Measurements from ENCODE around the gene NHLRC1.

The NHLRC1 gene

GRCh38 chr6:18122128-18123093 lies at the start of gene NHLRC1:
Gene NHLRC1 (minus strand): TSS chr6:18122677. CDS start chr6:18122606, 71 bp downstream.
- TF ChIP-seq, protein P1, sequence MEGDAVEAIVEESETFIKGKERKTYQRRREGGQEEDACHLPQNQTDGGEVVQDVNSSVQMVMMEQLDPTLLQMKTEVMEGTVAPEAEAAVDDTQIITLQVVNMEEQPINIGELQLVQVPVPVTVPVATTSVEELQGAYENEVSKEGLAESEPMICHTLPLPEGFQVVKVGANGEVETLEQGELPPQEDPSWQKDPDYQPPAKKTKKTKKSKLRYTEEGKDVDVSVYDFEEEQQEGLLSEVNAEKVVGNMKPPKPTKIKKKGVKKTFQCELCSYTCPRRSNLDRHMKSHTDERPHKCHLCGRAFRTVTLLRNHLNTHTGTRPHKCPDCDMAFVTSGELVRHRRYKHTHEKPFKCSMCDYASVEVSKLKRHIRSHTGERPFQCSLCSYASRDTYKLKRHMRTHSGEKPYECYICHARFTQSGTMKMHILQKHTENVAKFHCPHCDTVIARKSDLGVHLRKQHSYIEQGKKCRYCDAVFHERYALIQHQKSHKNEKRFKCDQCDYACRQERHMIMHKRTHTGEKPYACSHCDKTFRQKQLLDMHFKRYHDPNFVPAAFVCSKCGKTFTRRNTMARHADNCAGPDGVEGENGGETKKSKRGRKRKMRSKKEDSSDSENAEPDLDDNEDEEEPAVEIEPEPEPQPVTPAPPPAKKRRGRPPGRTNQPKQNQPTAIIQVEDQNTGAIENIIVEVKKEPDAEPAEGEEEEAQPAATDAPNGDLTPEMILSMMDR (IDR thresholded peaks at IDR 0.05): peak; percentile 48

DNA sequence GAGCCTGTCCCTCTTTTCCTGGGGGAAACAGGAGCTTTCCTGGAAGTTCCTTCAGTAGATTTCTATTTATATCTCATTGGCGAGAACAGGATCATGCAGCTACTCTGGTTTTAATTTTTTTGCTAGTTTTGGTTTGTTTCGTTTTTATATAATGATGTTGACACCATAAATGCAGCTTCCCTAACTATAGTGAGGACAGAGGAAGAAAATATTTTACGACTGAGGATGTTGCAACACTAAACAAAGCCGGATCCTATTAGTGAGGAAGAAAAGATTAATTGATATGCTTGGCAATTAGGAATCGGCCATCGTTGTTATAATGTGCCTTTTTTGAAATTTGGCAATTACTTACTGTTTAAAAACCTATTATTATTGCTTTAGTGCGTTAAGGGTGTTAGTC lies 49.4 kb upstream of the NHLRC1 start:
- TF ChIP-seq, protein P1 (IDR thresholded peaks at IDR 0.05): no peak

GRCh38 chr6:18168264-18168663 lies 45.8 kb upstream of the NHLRC1 start:
- TF ChIP-seq, protein P1 (IDR thresholded peaks at IDR 0.05): no peak

- TF ChIP-seq, protein P1 (IDR thresholded peaks at IDR 0.05): no peak
Observed at GRCh38 chr6:18166312-18167036, 44.0 kb upstream of the NHLRC1 start.

- TF ChIP-seq, protein P1 (IDR thresholded peaks at IDR 0.05): no peak
Observed at GRCh38 chr6:18165751-18166150, 43.3 kb upstream of the NHLRC1 start.

- TF ChIP-seq, protein P1 (IDR thresholded peaks at IDR 0.05): no peak
Observed at GRCh38 chr6:18162401-18162800, 39.9 kb upstream of the NHLRC1 start.

- TF ChIP-seq, protein P1 (IDR thresholded peaks at IDR 0.05): no peak
Observed at GRCh38 chr6:18161431-18161830, 39.0 kb upstream of the NHLRC1 start.

Measured in LNCAP (cell line).